HepG2 (cell line): Measurements from ENCODE around the gene SPATS2. TPM values are rescaled to one million over a fixed set of nuclear protein-coding genes. Genes with fewer than 3 reads are reported as not detected.
A peak's percentile ranks its signal among the peaks of the same experiment; 100 is the strongest.

ENCODE experiments used
- ATAC-seq: fragments of 200-7000 bp; cut with Tn5 transposase; 3 replicates; pipeline ENCODE4 v1.9.1; 2020; ENCODE audit warnings: mild to moderate bottlenecking, moderate library complexity
- BruUV-seq: library from RNA; stranded (reverse); fragments of 400-500 nt; replicated peaks from 2 replicates; lab custom pipeline; 2021; lab: Mats Ljungman, UMichigan
- CTCF ChIA-PET: fragments of 300-600 bp; formaldehyde crosslinking; extraction: SDS; loops from one replicate; lab custom pipeline; 2021; ENCODE audit warnings: low total read pairs, inconsistent platforms, low intra/inter-chr PET ratio; lab: Yijun Ruan, JAX
- POLR2A ChIA-PET: fragments of 350-600 bp; sonication (Branson Sonifier 250); formaldehyde crosslinking; loops from one replicate; lab custom pipeline; 2020; ENCODE audit warnings: antibody characterized with exemption, inconsistent platforms; lab: Yijun Ruan, JAX
- DNase-seq: peaks from one replicate; pipeline ENCODE4 v3.0.0-alpha.2; 2015; ENCODE audit warnings: low spot score
- FAIRE-seq: peaks from 3 replicates; lab custom pipeline; 2011; peaks lifted over from hg19 to GRCh38; lab: Jason Lieb, UNC
- H2AFZ ChIP-seq: one replicate; pipeline ENCODE4 v1.6.1; 2011; ENCODE audit warnings: low read length, inconsistent platforms
- H3K27ac ChIP-seq: fragments of 300-600 bp; 3 replicates; pipeline ENCODE4 v1.8.0; 2011; ENCODE audit warnings: mixed run types, mild to moderate bottlenecking, mixed read lengths, low read length, inconsistent platforms; ENCODE audit not compliant: insufficient read depth; ENCODE audit errors: extremely low read length
- H3K27me3 ChIP-seq, 2 experiments: fragments of 200-600 bp in 1 of 2; 2 replicates in 1 of 2; 3 replicates in 1 of 2; pipeline versions ENCODE4 v1.6.0 to v1.8.0; 2011; ENCODE audit warnings: low read length in 2 of 2, mild to moderate bottlenecking in 2 of 2, moderate library complexity in 2 of 2, inconsistent platforms in 1 of 2; ENCODE audit not compliant: insufficient read depth in 2 of 2, control insufficient read depth in 1 of 2
- H3K36me3 ChIP-seq, 2 experiments: fragments of 200-600 bp in 1 of 2; replicated peaks in 1 of 2; 2 replicates in 1 of 2; 3 replicates in 1 of 2; pipeline versions ENCODE4 v1.5.1 to v1.8.0; 2011; ENCODE audit warnings: low read length in 2 of 2, inconsistent platforms in 1 of 2; ENCODE audit not compliant: insufficient read depth in 2 of 2, control insufficient read depth in 1 of 2
- H3K4me1 ChIP-seq: 2 replicates; pipeline ENCODE4 v1.5.1; 2012; ENCODE audit warnings: low read length, inconsistent platforms; ENCODE audit not compliant: insufficient read depth
- H3K4me2 ChIP-seq: 2 replicates; pipeline ENCODE4 v1.6.0; 2011; ENCODE audit warnings: low read depth, low read length, inconsistent platforms
- H3K4me3 ChIP-seq, 3 experiments: fragments of 200-600 bp in 1 of 3; sonication (generic), shearing (Covaris generic) in 1 of 3; replicated peaks in 1 of 3; 2 replicates each; pipeline ENCODE4 v1.5.1; 2011 to 2016; ENCODE audit warnings: low read length in 3 of 3, inconsistent platforms in 2 of 3, low read depth in 2 of 3, mild to moderate bottlenecking in 2 of 3, control low read depth in 1 of 3, mixed read lengths in 1 of 3; ENCODE audit not compliant: insufficient read depth in 1 of 3
- H3K79me2 ChIP-seq: one replicate; pipeline ENCODE4 v1.6.1; 2011; ENCODE audit warnings: low read length, inconsistent platforms; ENCODE audit not compliant: insufficient read depth
- H3K9ac ChIP-seq: 2 replicates; pipeline ENCODE4 v1.6.0; 2011; ENCODE audit warnings: mild to moderate bottlenecking, low read depth, low read length, inconsistent platforms; ENCODE audit not compliant: insufficient read depth
- H3K9me3 ChIP-seq: 2 replicates; pipeline ENCODE4 v1.5.1; 2012; ENCODE audit warnings: mild to moderate bottlenecking, low read length
- H4K20me1 ChIP-seq: 2 replicates; pipeline ENCODE4 v1.6.0; 2011; ENCODE audit warnings: inconsistent platforms, mild to moderate bottlenecking, low read length, moderate library complexity; ENCODE audit not compliant: insufficient read depth
- GLI4 ChIP-seq: sonication (generic); formaldehyde crosslinking; IDR thresholded peaks from 2 replicates; pipeline ENCODE4 v1.5.1; 2020; ENCODE audit warnings: missing genetic modification reagents, mild to moderate bottlenecking, moderate library complexity, borderline replicate concordance
- WGBS: methylation state at CpG from one replicate; pipeline ENCODE4 v1.1.6; 2017; ENCODE audit warnings: low lambda C conversion rate; 5-methylcytosine and 5-hydroxymethylcytosine counted together
- in situ Hi-C: cut with HindIII; loops from 2 replicates; pipeline ENCODE4 v1.10.0; 2017; ENCODE audit warnings: low pct_unique_long_range_greater_than_20kb; ENCODE audit not compliant: extremely low pct_ligation_motif_present
- intact Hi-C: fragments of 100-400 bp; cut with micrococcal nuclease; formaldehyde crosslinking; loops from one replicate; pipeline ENCODE4 v1.10.0; 2022; ENCODE audit not compliant: unreplicated experiment
- polyA plus RNA-seq, 8 experiments: library from polyadenylated mRNA; depleted of rRNA in 3 of 8; stranded (reverse) in 7 of 8; unstranded in 1 of 8; fragments of >200 nt; fragmentation: Illumina TruSeq in 4 of 8; extraction: Trizol in 4 of 8; gene quantifications; 2 replicates each; pipeline versions ENCODE4 v1.2.1 to v1.2.3, GENCODE V29; 2011 to 2016; ENCODE audit warnings: low read depth in 4 of 8, missing spikeins in 1 of 8, mixed read lengths in 1 of 8; ENCODE audit not compliant: insufficient read depth in 1 of 8
- total RNA-seq, 5 experiments: library from RNA; depleted of rRNA; stranded (reverse); fragments of >200 nt; fragmentation: Illumina TruSeq; extraction: Trizol; gene quantifications; 2 replicates each; pipeline ENCODE4 v1.2.3, GENCODE V29; 2016; ENCODE audit warnings: low read depth in 1 of 5
- TF ChIP-seq, protein P1 (sequence below): sonication (generic); formaldehyde crosslinking; IDR thresholded peaks from 2 replicates; pipeline ENCODE4 v1.5.1; 2020; ENCODE audit warnings: mild to moderate bottlenecking, missing genetic modification reagents, moderate library complexity

The SPATS2 gene
- total and polyA plus RNA-seq, 2 of the 13 experiments (the other 11 are each of a cell fraction or from before 2014, with no cell fraction given): 19.3 to 28.1 TPM

DNA sequence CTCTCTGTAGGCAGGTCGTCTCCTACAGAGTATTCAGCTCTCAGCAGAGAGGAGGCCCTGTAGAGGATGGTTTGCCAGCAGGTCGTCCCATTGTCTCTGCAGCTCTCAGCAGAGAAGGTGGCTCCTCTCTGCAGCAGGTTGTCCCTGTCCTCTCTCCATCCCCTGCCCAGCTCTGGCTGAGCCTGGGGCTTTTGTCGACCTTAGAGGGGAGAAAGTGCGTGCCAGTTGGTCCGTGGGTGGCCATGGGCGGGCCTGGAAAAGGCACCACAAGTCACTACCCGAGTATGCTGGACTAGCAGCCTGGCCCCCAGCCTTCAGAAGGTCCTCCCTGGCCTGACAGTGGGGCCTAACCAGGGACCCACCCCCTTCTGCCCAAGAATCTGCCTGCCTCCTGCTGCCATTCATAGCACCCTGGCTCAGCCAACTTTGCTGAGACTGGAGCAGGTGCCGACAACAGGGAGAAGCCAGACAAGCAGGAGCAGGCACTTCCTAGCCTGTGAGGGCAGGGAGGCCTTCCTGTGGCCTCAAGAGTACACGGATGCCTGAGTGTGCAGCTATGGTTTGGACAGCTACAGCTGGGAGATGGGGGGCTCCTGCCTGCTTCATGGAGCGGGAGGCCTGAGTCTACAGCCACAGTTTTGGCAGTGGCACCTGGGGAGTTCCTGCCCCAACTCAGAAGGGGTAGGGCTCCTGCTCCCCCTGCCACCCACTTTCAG, 111.8 kb downstream of the SPATS2 start:
- Histone ChIP-seq H3K27ac (no peak overlapping the region), H3K4me2 (no peak overlapping the region), H4K20me1 (0 out of 2 replicates have a peak, but pooled peaks cover 9% of the 10 kb centered on the region), H3K4me3 (no peak overlapping the region), H3K4me1 (peaks cover 21% of the 10 kb centered on the region), H2AFZ (no peak overlapping the region), H3K79me2 (no peaks in the 10 kb centered on the region), H3K27me3 (no peaks in the 10 kb centered on the region), H3K9ac (no peak overlapping the region), H3K36me3 (peaks cover 0 to 11% of the 10 kb centered on the region in 2 experiments; a peak in 2 of 5 replicates), H3K9me3 (no peaks in the 10 kb centered on the region)
- TF ChIP-seq, protein P1, sequence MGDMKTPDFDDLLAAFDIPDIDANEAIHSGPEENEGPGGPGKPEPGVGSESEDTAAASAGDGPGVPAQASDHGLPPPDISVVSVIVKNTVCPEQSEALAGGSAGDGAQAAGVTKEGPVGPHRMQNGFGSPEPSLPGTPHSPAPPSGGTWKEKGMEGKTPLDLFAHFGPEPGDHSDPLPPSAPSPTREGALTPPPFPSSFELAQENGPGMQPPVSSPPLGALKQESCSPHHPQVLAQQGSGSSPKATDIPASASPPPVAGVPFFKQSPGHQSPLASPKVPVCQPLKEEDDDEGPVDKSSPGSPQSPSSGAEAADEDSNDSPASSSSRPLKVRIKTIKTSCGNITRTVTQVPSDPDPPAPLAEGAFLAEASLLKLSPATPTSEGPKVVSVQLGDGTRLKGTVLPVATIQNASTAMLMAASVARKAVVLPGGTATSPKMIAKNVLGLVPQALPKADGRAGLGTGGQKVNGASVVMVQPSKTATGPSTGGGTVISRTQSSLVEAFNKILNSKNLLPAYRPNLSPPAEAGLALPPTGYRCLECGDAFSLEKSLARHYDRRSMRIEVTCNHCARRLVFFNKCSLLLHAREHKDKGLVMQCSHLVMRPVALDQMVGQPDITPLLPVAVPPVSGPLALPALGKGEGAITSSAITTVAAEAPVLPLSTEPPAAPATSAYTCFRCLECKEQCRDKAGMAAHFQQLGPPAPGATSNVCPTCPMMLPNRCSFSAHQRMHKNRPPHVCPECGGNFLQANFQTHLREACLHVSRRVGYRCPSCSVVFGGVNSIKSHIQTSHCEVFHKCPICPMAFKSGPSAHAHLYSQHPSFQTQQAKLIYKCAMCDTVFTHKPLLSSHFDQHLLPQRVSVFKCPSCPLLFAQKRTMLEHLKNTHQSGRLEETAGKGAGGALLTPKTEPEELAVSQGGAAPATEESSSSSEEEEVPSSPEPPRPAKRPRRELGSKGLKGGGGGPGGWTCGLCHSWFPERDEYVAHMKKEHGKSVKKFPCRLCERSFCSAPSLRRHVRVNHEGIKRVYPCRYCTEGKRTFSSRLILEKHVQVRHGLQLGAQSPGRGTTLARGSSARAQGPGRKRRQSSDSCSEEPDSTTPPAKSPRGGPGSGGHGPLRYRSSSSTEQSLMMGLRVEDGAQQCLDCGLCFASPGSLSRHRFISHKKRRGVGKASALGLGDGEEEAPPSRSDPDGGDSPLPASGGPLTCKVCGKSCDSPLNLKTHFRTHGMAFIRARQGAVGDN (CRISPR knock-in tag): peak; percentile 20; the same call in 1 of the 2 replicates
- no peak for TF ChIP-seq GLI4 (CRISPR knock-in tag)
- ChIA-PET POLR2A (no interaction called here), CTCF (no interaction called here)
- FAIRE-seq: no peak
- 96% methylated on average over 5 of the region's 10 CpGs for WGBS
- DNase-seq: no peak
- intact Hi-C loops: no loop called here
- peak; percentile 41; the same call in 2 of the 3 replicates for ATAC-seq
- in situ Hi-C loops: no loop called here
- no TSS peak for BruUV-seq
